H4 (cell line): ENCODE measurements around the gene GRID1. TPM values are rescaled to one million over a fixed set of nuclear protein-coding genes. Genes with fewer than 3 reads are reported as not detected.

Experiments
- DNase-seq: peaks from one replicate; pipeline ENCODE4 v3.0.0-alpha.2; 2015; ENCODE audit warnings: low spot score
- total RNA-seq: library from RNA; depleted of rRNA; stranded (reverse); fragments of >200 nt; shearing (Covaris generic); gene quantifications from 2 replicates; pipeline ENCODE4 v1.2.3, GENCODE V29; 2014

The GRID1 gene
- total RNA-seq, 1 experiment from 2014 or later, result 2.4 TPM

DNA sequence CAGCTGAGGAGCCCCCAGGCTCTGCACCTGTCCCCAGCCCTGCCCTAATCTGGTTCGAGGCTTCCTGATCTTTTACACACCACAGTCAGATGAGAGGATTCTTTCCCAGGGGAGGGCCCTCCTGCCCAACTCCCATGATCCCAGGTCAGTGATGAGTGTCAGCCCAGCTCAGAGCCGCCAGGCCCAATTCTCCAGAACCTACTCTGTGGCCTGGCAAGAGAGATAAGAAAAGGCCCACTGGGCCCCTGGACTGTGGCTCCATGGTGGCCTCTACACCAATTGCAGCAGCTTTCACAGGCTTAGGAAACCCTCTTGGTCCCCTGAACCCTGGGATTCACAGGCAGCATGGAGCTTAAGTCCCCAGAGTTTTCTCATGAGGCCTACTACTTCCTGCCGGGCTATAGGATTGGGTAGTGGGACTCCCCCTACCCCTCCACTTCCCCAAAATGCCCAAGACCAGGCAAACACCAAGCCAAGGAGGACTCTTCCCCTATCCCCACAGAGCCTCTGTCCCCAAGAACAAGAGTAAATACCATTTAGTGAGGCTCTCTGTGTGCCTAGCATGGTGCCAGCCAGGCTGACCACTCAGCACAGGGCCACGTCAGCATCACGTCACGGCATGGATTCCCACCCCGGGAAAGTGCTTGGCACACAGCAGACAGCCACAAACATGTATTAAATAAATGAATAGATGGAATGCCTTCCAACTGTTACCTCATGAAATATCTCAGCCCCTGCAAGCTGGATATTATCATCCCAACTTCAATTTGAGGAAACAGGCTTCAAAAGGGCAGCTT, 100.0 kb downstream of the GRID1 start:
- no peak for DNase-seq

DNA sequence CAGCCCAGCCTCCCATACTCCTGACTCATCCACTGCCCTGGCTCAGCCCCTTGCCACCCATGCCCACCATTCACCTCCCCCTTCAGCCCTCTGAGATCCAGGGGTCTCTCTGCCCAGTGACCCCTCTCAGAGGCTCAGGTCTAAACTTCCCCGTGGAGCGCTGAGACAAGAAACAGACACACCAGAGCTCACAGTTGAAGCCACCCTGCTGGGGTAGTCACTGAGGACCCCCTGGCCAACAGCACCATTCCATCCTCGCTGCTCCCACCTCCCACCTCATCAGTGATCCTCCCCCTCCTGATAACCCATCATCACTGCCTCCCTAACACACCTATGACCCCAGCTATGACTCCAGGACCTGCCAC, 100.7 kb downstream of the GRID1 start:
- DNase-seq, result no peak

DNA sequence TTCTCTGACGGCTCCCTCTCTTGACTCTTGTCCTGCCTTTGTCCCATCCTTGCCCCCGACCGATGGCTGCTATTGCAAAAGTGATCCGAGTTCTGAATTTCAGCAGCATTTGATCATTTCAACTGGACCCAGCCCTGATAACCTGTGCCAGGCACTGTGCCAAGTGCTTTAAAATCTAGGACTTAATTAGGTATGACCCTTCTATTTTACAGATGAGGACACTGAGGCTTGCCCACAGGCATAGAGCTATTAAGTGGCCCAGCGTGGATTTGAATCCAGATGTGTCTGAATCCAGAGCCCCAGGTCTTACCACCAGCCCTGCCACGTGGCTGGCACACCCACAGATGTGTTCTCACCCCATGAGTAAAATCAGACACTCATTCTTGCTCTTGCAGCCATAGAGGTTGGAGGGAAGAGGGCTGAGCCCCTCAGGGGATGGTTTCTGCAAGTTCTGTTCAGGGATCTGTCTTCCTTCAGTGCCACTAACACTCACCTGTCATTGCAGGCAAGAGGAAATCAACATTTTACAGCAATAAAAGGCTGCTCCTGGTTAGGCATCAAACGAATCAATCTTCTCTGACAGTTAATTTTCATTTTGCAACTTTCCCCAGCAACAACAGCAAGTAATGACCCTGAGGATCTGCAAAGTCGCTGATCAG, 101.2 kb downstream of the GRID1 start:
- no peak for DNase-seq

DNA sequence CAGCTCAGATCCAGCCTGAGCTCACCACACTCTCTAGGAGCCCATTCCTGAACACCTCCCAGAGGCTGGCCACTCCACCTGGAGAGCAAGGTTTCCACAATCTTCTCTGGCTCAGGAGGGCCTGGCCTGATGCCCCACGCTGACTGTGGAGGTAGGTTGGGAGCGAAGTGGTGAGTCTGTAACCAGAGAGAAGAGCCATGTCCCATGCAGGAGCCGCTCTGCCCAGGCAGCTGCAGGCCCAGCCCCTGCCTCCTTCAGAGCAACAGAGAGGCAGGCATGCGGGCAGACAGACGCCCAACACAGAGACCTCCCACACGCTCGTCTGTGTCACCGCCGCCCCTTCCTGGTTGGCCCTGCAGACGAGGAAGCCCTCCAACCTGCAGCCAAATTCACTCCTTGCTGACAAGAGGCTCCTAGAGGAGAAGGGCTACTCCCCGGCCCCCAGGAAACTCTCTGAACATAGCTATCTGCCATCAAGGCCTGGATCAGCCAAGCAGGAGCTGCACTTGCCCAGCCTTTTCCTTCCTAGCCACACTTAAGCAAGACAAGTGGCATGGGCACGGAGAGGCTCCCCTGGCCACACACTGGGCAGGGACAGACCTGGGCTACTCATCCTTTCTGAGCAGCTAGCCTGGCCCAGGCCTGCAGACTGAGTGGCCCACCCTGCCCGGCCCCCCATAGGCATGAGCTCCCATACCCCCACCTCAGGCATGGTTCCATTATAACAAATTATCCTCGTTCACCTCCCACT, 101.9 kb downstream of the GRID1 start:
- DNase-seq, result no peak

DNA sequence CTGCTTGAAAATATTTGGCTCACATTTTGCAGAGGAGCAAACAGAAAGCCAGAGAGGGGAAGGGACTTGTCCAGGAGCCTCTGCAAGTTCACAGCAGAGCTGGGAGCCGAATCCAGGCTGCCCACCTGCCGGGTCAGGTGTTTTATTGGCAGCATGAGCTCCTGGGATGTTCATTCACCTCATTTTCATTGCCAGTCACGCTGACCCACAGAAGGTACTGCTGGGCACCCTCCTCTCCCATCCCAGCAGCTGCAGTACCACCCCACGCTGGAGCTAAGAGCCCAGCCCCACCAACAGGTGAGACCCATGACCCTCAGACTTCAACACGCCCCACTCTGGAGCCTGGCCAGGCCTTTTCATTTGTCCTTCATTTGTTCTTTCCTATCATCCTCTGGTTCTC, 102.7 kb downstream of the GRID1 start:
- no peak for DNase-seq

DNA sequence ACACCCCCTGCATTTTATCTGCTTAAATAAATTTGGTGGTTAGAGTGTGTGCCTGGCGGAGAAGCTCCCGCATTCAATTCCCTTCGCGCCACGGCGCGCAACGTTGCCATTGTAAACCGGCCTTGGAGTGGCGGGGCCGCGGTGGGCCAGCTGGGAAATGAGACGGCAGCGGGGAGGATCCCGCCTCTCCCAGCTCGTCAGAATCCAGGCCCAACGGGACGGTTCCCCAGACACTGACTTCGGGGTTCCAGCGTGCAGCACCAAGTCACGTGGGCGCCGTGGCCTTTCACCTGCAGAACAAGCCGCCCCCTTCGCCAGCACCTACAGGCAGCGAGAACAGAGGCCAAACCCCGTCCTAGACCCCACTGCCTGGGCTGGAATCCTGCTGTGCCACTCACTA, 103.4 kb downstream of the GRID1 start:
- DNase-seq, result no peak

DNA sequence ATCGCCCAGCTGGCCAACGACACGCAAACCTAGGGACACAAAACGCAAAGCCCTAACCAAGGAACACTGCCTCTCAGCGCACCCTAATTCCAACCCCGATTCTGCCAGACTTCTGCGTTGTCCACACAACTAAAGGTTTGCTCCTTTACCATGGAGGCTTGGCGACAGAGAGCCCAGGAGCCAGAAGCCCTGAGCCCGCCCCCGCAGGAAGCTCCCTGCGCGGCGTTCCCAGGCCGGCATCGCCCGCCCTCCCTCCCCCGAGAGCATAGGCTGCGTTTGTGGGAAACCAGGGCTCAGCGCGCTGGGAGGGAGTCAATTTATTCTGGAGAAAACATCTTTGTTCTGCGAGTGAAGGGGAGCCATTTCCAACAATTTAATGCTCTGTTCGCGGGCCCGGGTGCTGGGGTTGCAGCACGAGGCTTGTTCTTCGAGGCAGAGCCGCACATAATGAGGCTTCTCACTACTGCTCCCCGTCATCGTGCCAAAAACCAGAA, 103.9 kb downstream of the GRID1 start:
- no peak for DNase-seq

DNA sequence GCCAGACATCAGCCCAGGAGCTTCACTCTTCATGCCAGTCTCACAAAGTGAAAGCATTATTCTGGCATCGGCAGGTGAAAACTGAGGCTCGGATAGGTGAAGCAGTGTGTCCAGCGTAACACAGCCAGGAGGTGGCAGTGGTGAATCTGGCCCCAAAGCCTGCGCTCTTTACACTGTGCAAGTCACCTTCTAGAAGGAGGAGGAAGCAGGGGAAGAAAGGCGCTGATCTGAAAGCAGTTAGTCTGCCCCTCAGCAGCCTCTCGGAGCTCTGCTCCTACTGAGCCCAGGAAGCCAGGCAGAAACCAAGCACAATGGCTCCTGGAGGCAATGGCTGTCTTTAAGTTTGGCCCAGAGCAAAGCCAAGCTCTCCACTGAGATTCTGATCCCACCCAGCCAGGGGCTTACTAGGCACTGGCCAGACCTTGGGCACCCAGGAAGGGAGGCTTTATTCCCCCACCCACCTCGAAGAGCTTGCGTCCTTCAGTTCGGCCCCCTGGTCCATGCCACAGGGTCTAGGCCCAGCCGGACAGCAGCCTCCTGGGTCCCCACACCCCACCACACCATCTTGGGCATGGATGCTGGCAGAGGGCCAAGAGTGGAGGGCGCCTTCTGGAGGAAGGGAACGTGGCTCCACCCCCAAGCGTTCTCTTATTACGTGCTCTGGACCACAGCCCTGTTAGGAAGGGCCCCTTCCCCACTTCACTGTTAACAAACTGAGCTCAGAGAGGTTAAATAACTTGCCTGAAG, 104.5 kb downstream of the GRID1 start:
- DNase-seq, result no peak

DNA sequence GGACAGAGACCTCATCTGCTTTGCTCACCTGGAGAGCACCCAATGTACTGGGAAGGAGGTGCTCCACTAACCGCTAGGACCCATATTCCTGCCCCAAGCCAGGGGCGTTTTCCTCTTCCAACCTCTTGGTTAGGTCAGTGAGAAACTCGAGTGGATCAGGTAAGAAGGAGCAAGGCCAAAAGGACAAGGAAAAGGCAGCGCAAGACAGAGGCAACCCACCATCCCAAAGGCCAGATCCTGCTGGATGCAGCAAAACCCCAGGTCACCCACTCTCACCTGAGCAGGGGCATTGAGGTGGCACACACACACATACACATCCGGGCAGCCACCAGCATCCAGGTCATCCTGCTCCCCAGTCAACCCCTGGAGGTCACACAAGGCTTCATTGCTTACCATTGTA, 105.1 kb downstream of the GRID1 start:
- DNase-seq, result no peak

DNA sequence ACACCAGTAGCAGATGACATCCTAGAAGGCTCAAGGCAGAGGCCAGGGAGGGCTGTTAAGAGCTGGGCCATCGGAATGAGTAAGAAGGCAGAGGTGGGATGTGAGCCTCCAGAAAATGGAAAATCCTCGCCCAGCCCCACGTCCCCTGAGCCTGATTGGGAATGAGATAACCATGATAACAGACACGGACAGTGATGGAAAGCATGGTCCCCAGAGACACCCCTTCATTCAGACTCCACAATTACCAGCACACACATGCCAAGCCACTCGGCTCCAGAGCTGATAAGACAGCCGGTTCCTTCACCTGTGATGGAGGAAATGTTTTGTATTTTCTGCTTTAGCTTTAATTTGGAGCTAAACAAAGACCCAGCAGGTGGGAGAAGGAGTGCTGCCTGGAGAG, 106.0 kb downstream of the GRID1 start:
- DNase-seq, result no peak

DNA sequence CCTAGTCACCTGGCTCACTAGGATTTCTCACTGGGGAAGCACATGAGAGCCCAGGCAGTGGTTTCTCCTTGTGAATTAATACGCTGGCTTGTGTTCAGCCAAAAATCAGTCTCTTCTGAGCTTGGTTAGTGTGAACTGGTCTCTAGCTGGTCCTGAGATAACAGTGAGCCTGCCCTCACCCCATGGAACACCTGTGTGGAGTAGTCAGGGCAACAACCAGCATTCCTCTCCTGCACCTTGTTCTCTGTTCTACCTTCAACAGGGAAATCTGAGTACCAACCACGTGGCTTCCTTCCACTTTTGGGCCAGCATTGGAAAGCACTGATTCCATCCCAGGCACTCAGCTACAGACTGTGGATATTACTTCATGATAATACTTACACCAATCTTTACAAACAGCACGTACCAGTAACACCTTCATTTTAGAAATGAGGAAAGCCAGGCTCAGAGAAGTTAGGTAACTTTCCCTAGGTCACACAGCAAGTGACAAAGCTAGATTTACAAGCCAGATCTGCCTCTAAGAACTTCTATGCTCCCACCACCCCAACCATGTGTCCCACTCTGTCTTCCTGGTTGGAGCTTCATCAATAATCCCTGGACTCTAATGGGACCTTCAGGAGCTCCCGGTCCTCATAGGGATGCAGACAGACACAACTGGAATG, 106.6 kb downstream of the GRID1 start:
- DNase-seq, result no peak

DNA sequence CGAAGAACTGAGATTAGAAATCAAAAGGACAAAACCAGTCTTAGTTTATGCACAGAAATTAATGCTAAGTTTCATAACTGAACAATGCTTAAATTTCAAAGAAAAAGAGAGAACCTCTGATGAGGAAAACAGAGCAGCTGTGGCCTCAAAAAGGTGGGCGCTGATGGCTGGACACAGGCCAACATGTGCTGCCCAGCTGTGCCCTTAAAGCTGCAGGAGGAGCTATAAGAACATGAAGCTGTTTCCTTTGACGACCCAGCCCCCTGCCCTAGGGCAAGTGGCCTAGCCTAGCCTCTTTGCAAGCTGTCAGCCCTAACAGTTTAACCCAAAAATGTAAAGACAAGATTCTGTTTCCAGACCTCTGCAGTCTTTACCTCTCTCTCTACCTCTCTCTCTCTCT, 107.7 kb downstream of the GRID1 start:
- DNase-seq, result no peak

DNA sequence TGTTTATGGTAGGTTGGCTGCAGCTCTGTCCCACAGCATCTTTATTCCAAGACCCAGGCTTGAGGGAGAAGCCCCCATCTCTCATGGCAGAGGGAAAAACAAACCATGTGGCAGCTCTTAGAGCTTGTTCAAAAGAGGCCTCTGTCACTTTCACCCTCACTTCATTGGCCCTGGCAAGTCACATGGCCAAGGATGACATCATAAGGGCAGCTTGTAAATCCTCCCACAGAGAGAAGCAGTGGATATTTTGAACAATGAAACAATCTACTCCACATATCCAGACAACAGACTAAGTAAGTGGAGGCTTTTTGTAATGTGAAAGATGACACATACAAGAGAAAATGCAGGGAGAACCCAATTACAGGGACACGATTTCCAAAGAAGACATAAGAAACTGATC, 108.1 kb downstream of the GRID1 start:
- no peak for DNase-seq

DNA sequence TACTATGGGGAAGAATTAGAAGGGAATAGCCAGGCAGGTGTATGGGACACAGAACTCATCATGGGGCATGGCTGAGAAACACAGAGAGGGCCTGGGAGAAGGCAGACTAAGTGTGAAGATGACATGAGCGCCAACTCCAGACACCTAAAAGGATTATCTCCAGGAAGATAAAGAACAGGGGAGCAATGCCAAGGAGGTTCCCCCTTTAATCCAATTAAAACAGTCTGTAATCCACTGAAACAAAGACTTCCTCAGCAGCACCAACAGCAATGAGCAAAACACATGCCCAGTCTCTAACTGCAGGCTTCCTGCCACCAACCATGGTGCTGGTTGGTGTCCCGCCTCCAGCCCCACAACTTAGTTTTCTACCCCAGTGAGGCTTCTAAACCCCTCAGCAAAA, 108.9 kb downstream of the GRID1 start:
- no peak for DNase-seq

DNA sequence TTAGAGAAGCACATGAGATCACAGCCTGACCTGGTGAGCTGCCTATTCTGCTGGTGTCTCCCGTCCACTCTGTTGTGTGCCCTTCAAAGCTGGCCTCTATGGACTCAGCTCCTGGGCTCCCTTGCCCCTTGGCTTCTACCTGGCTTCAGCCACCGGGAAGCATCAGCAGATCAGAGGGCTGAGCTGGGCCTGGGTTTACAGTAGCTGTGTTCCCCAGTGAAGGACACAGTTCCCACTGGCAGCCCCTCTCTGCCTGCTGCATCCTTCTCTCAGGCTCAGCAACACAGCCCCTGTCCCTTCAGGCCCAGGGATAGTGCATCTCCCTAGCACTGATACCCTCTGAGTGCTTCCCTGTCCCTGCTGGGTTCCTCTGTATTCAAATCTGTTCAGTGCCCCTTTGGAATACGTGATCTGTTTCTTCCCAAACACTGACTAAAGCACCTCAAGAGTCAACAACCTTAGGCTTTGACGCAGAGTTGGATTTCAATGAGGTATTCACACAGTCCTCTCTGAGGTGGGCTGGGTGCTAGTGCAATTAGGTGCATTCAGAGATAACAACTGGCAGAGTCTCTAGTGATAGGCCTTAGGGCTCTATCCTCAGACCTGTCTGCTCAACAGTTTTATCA, 109.8 kb downstream of the GRID1 start:
- DNase-seq, result no peak

DNA sequence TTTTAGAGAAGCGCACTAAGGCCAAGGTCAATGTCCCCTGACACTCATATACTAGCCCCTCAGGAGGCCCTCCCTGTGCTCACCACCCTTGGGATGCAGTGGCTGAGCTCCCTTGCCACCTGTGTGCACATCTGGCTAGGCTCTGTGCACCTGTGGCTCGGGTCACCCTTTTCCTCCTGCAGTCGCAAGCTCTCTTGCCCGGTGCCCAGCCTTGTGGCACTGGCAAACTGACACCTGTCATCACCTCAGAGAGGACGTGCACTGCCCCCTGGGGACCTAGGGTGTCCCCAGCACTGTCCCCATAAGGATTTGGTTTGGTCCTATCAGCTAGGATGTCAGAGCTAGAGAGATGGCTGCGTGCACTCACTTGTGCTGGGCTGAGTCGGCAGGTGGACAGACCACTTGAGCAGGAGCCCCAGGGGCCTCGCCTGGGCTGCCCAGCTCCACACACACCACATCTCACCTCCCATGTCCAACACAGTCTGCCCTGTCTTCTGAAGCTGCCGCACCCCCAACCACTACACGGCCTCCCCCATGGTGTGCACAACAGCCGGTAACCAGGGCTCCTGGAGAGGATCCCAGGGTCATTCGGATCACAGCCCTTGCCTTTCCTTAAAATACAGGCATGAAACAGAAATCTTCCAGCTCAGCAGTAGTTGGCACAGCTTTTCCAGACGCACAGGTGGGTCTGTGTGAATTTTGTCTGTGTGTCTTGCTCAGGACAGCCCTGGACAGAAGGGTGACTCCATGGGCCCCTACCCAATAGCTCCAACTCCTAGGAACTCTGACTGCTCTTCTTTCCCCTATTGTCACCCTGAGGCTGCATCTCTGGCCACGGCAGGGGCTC, 111.0 kb downstream of the GRID1 start:
- DNase-seq, result no peak

DNA sequence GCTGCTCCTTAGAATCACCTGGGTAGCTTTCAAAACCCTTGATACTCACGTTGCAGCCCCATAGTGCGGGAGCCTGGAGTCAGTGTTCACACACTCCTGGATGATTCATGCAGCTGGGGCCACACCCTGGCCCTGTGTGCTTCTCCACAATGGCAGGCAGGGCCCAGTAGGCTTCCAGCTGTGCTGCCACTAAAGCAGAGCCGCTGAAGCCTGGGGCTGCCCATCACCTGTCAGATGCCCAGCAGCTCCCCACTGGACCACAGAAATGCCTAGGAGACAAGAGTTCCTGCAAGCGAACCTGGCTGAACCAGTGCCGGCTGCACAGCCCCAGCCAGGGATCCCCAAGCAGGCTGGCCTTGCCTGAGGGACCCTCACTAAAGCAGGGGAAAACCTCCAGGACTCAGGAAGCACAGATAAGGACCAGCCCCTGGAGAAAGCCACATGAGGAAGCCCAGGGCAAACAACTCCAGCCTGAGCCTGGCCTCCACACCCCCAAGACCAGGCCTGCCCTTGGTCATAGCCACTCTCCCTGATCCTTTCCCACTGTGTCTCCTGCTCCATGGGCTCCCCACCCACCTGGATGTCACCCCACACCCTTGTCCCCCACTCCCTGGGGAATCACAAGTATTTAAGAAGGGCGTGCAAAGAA, 111.9 kb downstream of the GRID1 start:
- DNase-seq, result peak; percentile 20

DNA sequence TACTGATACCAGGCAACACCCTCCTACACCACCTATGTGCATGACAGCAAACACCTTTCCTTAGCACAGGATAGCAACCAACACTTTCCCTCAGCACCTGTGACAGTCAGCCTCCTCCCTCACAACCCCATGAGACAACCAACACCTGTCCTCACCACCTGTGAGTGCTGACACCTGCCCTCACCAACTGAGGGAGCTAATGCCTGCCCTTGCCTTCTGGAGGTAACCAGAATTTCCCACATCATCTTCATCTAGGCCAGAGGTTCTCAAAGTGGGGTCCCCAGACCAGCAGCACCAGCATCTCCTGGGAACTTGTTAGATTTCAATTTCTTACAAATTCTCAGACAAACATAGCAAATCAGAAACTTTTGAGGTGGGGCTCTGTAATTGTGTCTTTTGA, 112.5 kb downstream of the GRID1 start:
- no peak for DNase-seq
